Measurements from ENCODE around the gene GNG4. TPM values are rescaled to one million over a fixed set of nuclear protein-coding genes. Genes with fewer than 3 reads are reported as not detected.

GNG4 gene
- total and polyA plus RNA-seq, 3 donors from 2014 or later, result 2.9 to 3.3 (median 3.2) TPM

- WGBS, 2 donors, result 86 to 87% methylated on average over 10 to 12 of the region's 12 CpGs
- Histone ChIP-seq H3K27ac (no peak overlapping the region), H3K27me3 (no peaks in the 10 kb centered on the region), H3K4me1 (no peaks in the 10 kb centered on the region), H3K4me3 (no peak overlapping the region), H3K9me3 (no peaks in the 10 kb centered on the region), H3K36me3 (ENCODE audit: low read depth, missing control alignments) (no peaks in the 10 kb centered on the region)
- TF ChIP-seq POLR2A (IDR thresholded peaks at IDR 0.05), result no peak
- TF ChIP-seq, protein P1, sequence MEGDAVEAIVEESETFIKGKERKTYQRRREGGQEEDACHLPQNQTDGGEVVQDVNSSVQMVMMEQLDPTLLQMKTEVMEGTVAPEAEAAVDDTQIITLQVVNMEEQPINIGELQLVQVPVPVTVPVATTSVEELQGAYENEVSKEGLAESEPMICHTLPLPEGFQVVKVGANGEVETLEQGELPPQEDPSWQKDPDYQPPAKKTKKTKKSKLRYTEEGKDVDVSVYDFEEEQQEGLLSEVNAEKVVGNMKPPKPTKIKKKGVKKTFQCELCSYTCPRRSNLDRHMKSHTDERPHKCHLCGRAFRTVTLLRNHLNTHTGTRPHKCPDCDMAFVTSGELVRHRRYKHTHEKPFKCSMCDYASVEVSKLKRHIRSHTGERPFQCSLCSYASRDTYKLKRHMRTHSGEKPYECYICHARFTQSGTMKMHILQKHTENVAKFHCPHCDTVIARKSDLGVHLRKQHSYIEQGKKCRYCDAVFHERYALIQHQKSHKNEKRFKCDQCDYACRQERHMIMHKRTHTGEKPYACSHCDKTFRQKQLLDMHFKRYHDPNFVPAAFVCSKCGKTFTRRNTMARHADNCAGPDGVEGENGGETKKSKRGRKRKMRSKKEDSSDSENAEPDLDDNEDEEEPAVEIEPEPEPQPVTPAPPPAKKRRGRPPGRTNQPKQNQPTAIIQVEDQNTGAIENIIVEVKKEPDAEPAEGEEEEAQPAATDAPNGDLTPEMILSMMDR (IDR thresholded peaks at IDR 0.05), result no peak
- no peak for DNase-seq
- intact Hi-C loops (cut with DNase I; ENCODE audit: low total_unique reads), result no loop called here
Observed at GRCh38 chr1:235588916-235589515, 60.6 kb downstream of the GNG4 start.

GRCh38 chr1:235588156-235588555 lies 61.4 kb downstream of the GNG4 start:
- no peak for TF ChIP-seq POLR2A (IDR thresholded peaks at IDR 0.05)
- TF ChIP-seq, protein P1 (IDR thresholded peaks at IDR 0.05), result no peak
- WGBS, 2 donors, result 82 to 84% methylated on average over 7 to 9 of the region's 9 CpGs
- H3K4me3 ChIP-seq, result no peak overlapping the region
- no peaks in the 10 kb centered on the region for H3K27me3 ChIP-seq
- H3K27ac ChIP-seq, result no peak overlapping the region
- H3K9me3 ChIP-seq, result no peaks in the 10 kb centered on the region
- no peak for DNase-seq
- no peaks in the 10 kb centered on the region for H3K4me1 ChIP-seq
- H3K36me3 ChIP-seq (ENCODE audit: low read depth, missing control alignments), result no peaks in the 10 kb centered on the region
- intact Hi-C loops (cut with DNase I; ENCODE audit: low total_unique reads), result no loop called here

GRCh38 chr1:235586992-235587391 lies 62.6 kb downstream of the GNG4 start:
- Histone ChIP-seq H3K36me3 (ENCODE audit: low read depth, missing control alignments) (no peaks in the 10 kb centered on the region), H3K9me3 (no peaks in the 10 kb centered on the region), H3K27me3 (no peaks in the 10 kb centered on the region), H3K27ac (no peak overlapping the region), H3K4me1 (no peaks in the 10 kb centered on the region), H3K4me3 (no peak overlapping the region)
- DNase-seq, result no peak
- WGBS, 2 donors, result 62 to 84% methylated on average over 2 of the region's 2 CpGs
- intact Hi-C loops (cut with DNase I; ENCODE audit: low total_unique reads), result no loop called here
- TF ChIP-seq POLR2A (IDR thresholded peaks at IDR 0.05), result no peak
- TF ChIP-seq, protein P1 (IDR thresholded peaks at IDR 0.05), result no peak

- no peak for DNase-seq
- intact Hi-C loops (cut with DNase I; ENCODE audit: low total_unique reads), result no loop called here
- no peak for TF ChIP-seq POLR2A (IDR thresholded peaks at IDR 0.05)
- TF ChIP-seq, protein P1 (IDR thresholded peaks at IDR 0.05), result no peak
- H3K27ac ChIP-seq, result no peak overlapping the region
- no peaks in the 10 kb centered on the region for H3K27me3 ChIP-seq
- no peaks in the 10 kb centered on the region for H3K4me1 ChIP-seq
- H3K36me3 ChIP-seq (ENCODE audit: low read depth, missing control alignments), result no peaks in the 10 kb centered on the region
- WGBS, 2 donors, result 74 to 90% methylated on average over 5 of the region's 5 CpGs
- H3K9me3 ChIP-seq, result no peaks in the 10 kb centered on the region
- H3K4me3 ChIP-seq, result no peak overlapping the region
Observed at GRCh38 chr1:235586413-235586812, 63.2 kb downstream of the GNG4 start.

DNA sequence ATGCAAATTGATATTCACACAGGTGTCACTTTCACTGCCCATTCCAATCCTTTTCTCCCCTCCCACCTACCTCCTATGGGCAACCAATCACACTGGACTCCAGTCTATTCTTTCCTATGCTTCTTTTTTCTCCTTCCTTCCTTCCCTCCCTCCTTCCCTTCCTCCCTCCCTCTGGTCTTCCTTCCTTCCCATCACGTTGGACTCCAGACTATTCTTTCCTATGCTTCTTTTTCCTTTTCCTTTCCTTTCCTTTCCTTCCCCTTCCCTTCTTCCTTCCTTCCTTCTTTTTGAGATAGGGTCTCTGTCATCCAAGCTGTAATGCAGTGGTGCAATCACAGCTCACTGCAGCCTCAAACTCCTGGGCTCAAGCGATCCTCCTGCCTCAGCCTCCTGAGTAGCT lies 64.6 kb downstream of the GNG4 start:
- no peak overlapping the region for H3K4me3 ChIP-seq
- H3K27me3 ChIP-seq, result no peaks in the 10 kb centered on the region
- H3K36me3 ChIP-seq (ENCODE audit: low read depth, missing control alignments), result no peaks in the 10 kb centered on the region
- H3K9me3 ChIP-seq, result no peaks in the 10 kb centered on the region
- no peak for TF ChIP-seq POLR2A (IDR thresholded peaks at IDR 0.05)
- TF ChIP-seq, protein P1 (IDR thresholded peaks at IDR 0.05), result no peak
- H3K27ac ChIP-seq, result no peak overlapping the region
- no peak for DNase-seq
- no peaks in the 10 kb centered on the region for H3K4me1 ChIP-seq
- intact Hi-C loops (cut with DNase I; ENCODE audit: low total_unique reads), result no loop called here
- WGBS, 2 donors, result 81% methylated on average over 2 of the region's 2 CpGs
